Endometrial microvascular endothelial cells (primary cell): ENCODE results near the gene EGFL8. TPM values are rescaled to one million over a fixed set of nuclear protein-coding genes. Genes with fewer than 3 reads are reported as not detected.
"Not testable (repeated sequence)": the region's sequence is repeated elsewhere in the genome, so short reads cannot be mapped to it uniquely, and the experiment has no call there.

ENCODE experiments used
- in situ Hi-C: cut with HindIII; loops from 2 replicates; pipeline ENCODE4 v1.10.0; 2017; ENCODE audit warnings: low sequenced_read_pairs, low pct_unique_long_range_greater_than_20kb; ENCODE audit errors: inconsistent ontology term
- total RNA-seq: library from RNA; depleted of rRNA; stranded (reverse); fragments of >200 nt; gene quantifications from one replicate; pipeline ENCODE4 v1.2.3, GENCODE V29; 2015; ENCODE audit errors: inconsistent ontology term

The EGFL8 gene
- total RNA-seq, 1 donor from 2014 or later, result 6.6 TPM

- in situ Hi-C loops, result no loop called here
Observed at GRCh38 chr6:32140420-32141046, 23.9 kb upstream of the EGFL8 start.

- in situ Hi-C loops, result not testable (repeated sequence)
Observed at GRCh38 chr6:32144238-32144637, 20.2 kb upstream of the EGFL8 start.

GRCh38 chr6:32146287-32146686, 18.1 kb upstream of the EGFL8 start:
- in situ Hi-C loops, result no loop called here

- in situ Hi-C loops, result no loop called here
Observed at GRCh38 chr6:32146687-32147086, 17.7 kb upstream of the EGFL8 start.

DNA sequence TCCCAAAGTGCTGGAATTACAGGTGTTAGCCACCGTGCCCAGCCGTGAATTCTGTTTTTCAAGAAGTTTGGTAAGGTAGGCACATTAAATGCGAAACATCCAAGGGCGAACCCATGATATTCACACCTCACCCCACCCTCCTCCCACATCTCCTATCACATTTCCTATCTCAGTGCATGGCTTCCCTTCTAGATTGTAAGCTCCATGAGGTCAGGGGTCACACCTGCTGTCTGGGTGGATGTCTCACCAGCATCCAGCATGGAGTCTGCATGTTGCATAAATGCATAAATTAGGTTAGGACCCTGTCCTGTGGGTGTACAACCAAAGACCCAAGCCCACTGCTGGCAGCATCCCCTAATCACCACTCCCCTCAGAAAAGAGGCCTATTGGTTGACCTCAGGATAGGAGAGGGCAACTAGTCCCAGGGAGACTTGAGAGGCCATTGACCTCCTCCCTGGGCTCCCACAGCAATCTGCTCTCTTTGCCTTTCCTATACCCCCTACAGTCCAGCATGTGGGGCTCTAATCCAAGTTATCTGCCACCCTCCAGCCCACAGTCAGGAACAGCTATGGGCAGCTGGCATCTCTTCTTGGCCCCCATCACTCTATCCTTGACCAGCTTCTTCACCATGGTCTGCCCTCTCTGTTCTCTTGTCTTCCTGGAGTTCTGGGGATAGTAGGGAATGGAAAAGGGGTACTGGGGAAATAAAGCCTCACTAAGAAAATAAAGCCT, 16.8 kb upstream of the EGFL8 start:
- in situ Hi-C loops, result no loop called here

DNA sequence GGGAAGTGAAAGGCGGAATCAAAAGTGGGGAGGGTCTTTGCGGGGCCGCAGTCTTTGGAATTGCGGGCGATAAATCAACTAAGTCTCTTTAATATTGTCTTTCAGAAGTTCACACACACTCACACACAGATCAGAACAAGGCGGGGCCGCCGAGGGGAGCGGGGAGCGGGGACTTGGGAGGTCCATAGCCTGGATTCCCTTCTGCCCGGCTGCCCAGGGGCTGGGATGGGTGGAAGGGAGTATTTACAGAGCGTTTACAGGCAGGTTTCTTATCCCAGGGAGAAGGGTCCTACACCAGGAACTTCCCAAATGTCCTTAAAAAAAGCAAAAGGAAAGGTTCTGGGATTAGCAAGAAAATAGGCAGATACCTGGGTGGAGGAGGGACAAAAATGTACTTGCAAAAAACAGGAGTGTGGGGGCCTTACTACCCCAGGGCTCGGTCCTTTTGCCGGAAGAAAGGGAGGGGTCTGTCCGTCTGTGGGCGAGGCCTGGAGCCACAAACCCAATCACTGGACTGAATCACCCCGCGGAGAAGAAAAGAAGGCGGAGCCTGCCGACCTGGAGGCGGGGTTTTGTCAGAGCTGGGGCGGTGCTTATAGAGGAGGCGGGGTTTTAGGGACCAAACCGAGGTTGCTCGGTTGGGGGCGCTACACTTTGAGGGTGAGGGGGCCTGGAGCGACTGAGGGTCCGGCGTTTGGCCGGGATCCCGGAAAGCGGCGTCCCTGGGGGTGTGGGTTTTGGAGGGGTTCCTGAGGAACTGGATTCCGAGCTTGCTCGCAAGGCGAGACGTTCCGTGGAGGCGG, 15.9 kb upstream of the EGFL8 start:
- in situ Hi-C loops, result no loop called here

- in situ Hi-C loops, result no loop called here
Observed at GRCh38 chr6:32149092-32149755, 15.2 kb upstream of the EGFL8 start.

DNA sequence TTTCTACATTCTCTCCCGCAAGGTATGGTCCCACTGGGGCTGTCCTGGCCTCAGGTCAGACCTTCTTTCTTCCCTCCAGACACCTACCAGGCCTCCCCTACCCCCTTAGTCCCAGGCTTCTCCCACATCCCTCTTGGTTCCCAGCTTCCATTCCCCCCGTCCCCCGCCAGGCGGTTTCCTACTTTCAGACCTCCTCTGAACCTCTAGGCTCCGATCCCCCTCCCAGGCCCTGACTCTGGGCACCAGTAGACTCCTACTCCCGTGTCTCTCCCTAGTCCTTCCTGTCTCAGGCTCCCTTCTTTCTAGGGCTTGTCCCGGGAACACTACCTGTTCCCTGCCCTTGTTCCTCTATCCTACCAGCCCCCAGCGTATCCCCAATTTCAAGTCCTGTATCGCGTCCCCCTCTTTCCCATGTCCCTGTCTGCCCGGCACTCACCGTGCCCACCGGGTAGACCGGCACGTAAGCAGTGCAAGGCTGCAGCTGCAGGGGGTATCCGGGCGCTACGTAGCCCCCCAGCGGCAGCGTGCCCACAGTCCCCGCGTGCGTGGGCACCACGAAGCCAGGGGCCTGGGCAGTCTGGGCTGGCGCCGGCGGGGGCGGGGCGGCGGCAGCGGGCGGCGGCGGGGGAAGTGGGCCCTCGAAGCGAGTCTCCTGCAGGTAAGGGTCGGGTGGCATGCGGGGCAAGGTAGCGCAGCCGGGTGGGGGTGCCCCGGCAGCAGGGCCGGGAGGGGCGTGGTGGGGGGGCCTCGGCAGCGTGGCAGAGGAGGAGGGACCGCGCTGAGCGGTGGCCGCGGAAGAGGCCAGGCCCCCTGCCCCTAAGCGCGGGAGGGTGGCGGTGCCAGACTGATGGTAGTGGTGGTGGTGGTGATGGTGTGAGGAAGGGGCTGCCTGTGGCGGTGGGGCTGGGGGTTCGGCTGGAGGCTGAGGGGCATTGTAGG, 14.2 kb upstream of the EGFL8 start:
- in situ Hi-C loops, result no loop called here

- in situ Hi-C loops, result no loop called here
Observed at GRCh38 chr6:32151181-32151862, 13.1 kb upstream of the EGFL8 start.

DNA sequence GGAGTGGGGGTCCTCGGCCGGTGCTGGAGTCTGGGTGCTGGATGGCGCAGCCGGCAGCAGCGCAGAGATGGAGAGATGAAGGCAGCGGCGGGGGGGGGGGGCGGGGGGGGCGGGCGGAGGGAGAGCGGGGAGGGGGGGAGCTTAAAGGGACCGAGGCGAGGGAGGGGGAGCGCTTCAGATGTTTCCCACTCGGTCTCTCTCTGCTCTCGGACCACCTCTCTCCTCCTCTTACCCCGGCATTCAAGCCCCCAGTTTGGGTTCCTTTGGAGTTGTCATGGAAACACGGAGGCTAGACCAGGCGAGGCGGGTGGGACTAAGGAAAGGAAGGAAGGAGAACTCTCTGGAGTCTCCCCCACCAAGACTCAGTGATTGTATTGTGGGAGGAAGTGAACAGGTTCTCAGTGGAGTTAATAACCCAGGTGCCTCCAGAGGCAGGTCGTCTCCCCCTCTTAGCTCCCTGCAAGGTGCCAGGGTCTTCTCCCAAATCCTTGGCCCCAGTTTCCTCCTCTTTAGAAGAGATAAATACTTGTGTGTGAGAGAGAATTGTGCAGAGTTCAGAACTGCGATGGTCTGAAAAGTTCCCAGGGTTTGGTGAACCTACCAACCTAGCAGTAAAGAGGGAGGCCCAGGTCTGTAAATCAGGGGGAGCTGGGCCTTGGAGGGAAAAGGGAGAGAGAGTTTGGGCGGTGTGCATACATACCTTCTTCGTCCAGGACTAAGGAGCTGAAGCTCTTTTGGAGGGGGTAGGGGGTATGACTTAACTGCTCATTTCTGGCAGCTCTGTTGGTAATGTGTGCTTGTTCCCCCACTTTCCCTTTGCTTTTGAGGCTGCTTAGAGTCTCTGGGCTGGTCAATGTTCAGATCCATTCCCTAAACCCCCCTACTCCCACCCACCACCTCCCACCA, 12.3 kb upstream of the EGFL8 start, which contains the start of gene PRRT1:
PRRT1 (minus strand) TSS at position 77 of the 906 bp plus-strand sequence. CDS start 112 bp downstream, outside the sequence.
- in situ Hi-C loops, result no loop called here

- in situ Hi-C loops, result no loop called here
Observed at GRCh38 chr6:32152769-32153563, 11.4 kb upstream of the EGFL8 start.

DNA sequence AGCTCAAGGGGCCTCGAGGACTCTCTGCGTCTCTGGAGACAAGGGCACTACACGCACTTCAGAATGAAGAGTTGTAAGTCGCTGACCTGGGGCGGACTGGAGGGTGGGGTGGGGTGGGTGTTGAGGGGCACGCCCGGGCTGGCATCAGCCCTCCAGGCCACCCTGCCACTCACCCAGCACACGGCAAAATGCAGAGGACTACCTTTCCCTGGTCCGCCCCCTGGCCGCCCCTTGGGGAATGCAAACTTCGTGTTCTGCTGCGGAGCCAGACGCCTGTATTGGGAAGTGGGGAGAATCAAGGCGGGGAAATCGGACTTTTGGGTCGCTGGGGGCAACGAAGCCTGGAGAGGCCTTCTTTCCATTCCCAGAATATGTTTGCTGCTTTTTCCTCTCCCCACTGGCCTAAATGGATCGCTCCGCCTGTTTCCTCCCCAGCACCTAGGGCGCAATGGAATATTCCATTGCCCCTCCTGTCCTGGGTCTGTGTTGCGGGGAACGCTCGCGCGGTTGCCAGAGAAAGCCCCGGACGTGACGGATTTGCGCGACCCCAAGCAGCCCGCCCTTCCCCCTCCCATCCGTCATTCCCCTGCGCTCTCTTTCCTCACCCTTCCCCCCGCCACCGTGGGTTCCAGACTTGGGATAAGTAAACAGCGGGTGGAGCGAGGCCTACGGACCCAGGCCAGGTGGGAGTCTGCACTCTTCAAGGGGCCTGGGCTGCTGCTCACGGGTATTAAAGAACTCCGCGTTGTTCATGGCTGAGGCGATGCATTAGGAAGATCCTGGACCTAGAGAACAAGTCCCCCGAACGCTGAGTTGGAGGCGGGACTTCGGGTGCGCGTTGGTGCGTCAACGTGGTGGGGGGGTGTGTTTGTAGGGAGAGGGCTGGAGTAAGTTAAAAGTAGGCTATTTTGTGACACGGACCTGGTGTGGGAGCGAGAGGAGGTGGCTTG, 10.6 kb upstream of the EGFL8 start, which contains the start of gene PPT2:
PPT2 (plus strand) TSS at position 578 of the 950 bp plus-strand sequence. CDS start 454 bp downstream, outside the sequence.
- in situ Hi-C loops, result no loop called here

- in situ Hi-C loops, result no loop called here
Observed at GRCh38 chr6:32154514-32155161, 9.8 kb upstream of the EGFL8 start.

DNA sequence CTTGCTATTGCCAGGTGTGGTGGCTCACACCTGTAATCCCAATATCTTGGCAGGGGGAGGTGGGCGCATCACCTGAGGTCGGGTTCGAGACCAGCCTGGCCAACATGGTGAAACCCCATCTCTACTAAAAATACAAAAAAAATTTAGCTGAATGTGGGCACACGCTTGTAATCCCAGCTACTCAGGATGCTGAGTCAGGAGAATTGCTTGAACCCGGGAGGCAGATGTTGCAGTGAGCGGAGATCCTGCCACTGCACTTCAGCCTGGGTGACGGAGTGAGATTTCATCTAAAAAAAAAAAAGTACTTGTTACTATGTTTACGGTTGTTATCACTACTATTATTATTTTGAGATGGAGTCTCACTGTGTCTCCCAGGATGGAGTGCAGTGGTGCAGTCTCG, 7.5 kb upstream of the EGFL8 start:
- in situ Hi-C loops, result no loop called here
